BJ (cell line): ENCODE results near the gene PLA2G12A. TPM values are rescaled to one million over a fixed set of nuclear protein-coding genes. Genes with fewer than 3 reads are reported as not detected.

Experiments
- CTCF ChIA-PET: fragments of 350-600 bp; formaldehyde crosslinking; extraction: SDS; loops from one replicate; lab custom pipeline; 2021; ENCODE audit warnings: antibody characterized with exemption, inconsistent platforms; lab: Yijun Ruan, JAX
- POLR2A ChIA-PET: fragments of 300-600 bp; sonication (Branson Sonifier 250); formaldehyde crosslinking; extraction: SDS; loops from one replicate; lab custom pipeline; 2021; ENCODE audit warnings: antibody characterized with exemption; lab: Charles Lee
- DNase-seq: peaks from one replicate; pipeline ENCODE4 v3.0.0-alpha.2; 2011; ENCODE audit warnings: low read depth
- H3K27me3 ChIP-seq: 2 replicates; pipeline ENCODE4 v1.6.0; 2011; ENCODE audit warnings: low read length; ENCODE audit not compliant: control insufficient read depth, insufficient read depth
- H3K36me3 ChIP-seq: 2 replicates; pipeline ENCODE4 v1.5.1; 2011; ENCODE audit warnings: low read length; ENCODE audit not compliant: control insufficient read depth, insufficient read depth
- H3K4me3 ChIP-seq: 2 replicates; pipeline ENCODE4 v1.5.1; 2011; ENCODE audit warnings: low read depth, mild to moderate bottlenecking, control low read depth, low read length
- polyA plus RNA-seq: library from polyadenylated mRNA; depleted of rRNA; stranded (reverse); fragments of >200 nt; gene quantifications from 2 replicates; pipeline ENCODE4 v1.2.3, GENCODE V29; 2011
- TF ChIP-seq, protein P1 (sequence below): IDR thresholded peaks from 2 replicates; pipeline ENCODE4 v1.5.1; 2011; ENCODE audit warnings: low read depth, mild to moderate bottlenecking, control low read depth, inconsistent platforms, low read length, moderate library complexity; ENCODE audit not compliant: insufficient read depth

Gene PLA2G12A
- polyA plus RNA-seq, 1 experiment, result 52.7 TPM

DNA sequence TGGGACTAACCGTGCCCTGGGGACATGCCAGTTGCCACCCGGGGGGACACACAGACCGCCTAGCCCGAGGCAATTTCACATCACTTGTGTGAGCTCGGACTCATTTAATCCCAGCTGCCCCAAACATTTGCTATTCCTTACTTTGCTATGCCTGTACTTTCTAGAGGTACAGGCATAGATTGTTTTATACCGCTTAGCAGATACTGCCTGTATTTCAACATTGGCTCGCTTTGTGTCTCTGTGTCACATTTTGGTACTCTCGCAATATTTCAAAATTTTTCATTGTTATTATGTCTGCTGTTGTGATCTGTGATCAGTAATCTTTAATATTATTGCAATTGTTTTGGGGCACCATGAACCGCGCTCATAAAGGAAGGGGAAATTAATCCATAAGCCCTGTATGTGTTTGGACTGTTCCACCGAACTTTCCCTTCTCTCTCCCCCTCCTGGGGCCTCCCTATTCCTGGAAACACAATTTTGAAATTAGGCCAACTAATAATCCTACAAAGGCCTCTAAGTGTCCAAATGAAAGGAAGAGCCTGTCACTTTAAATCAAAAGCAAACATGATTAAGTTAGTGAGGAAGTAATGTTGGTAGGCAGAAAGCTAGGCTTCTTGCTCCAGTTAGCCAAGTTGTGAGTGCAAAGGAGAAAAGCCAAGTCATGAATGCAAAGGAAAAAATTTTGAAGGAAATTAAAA is 26.1 kb downstream of the PLA2G12A start:
- DNase-seq, result no peak
- H3K4me3 ChIP-seq, result peak overlapping the region; percentile 91
- no peaks in the 10 kb centered on the region for H3K36me3 ChIP-seq
- POLR2A ChIA-PET, result interaction anchor here (0.6 kb wide), 1 partner anchor 58 kb away, joined by 7 read pairs; no protein-coding TSS in a partner anchor
- no peaks in the 10 kb centered on the region for H3K27me3 ChIP-seq
- TF ChIP-seq, protein P1, sequence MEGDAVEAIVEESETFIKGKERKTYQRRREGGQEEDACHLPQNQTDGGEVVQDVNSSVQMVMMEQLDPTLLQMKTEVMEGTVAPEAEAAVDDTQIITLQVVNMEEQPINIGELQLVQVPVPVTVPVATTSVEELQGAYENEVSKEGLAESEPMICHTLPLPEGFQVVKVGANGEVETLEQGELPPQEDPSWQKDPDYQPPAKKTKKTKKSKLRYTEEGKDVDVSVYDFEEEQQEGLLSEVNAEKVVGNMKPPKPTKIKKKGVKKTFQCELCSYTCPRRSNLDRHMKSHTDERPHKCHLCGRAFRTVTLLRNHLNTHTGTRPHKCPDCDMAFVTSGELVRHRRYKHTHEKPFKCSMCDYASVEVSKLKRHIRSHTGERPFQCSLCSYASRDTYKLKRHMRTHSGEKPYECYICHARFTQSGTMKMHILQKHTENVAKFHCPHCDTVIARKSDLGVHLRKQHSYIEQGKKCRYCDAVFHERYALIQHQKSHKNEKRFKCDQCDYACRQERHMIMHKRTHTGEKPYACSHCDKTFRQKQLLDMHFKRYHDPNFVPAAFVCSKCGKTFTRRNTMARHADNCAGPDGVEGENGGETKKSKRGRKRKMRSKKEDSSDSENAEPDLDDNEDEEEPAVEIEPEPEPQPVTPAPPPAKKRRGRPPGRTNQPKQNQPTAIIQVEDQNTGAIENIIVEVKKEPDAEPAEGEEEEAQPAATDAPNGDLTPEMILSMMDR, result no peak
- CTCF ChIA-PET, result interaction anchor here (0.6 to 1.6 kb wide), 11 partner anchors 8 to 1028 kb away, joined by 3 to 7 read pairs (median 3); partner anchors contain the start of genes GAR1, PLA2G12A and SEC24B

DNA sequence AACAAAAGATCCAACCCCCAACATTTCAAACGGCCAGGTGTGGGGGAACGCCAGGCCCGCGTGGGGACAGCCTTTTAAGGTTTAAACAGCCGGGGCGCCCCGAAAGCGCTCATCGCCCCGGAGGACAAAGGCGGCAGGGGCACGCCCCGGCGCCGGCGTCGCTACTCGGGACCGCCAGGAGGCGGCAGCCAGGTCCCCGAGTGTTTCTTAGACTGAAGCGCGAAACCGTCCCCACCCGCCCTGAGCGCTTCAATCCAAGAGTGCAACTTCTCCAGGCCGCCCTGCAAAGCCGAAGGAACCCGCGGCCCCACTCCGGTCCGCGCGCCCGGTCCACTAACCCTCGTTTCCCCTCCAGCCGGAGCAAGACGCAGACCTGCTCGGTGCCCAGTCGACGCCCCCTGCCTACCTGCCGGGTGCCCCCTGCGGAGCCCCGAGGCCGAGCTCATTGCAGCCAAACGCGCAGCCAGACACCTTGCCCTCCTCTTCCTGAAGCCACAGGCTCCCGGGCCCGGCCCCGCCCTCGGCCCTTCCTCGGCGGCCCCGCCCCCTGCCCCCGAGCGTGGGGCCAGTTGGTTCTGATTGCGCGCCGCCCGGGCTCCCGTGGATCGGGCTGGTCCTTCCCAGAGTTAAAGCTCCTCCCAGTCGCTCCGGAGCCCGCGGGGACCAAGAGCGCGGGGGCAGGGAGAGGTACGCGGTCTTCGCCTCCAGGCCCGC is 26.8 kb downstream of the PLA2G12A start, which contains the start of gene CASP6:
Gene CASP6 (minus strand): TSS at position 496 of the 714 bp plus-strand sequence. CDS start 50 bp downstream, at position 446.
- ChIA-PET POLR2A (interaction anchor here (0.6 kb wide), 1 partner anchor 59 kb away, joined by 7 read pairs; no protein-coding TSS in a partner anchor), CTCF (interaction anchor here (0.6 to 1.6 kb wide), 10 partner anchors 9 to 1027 kb away, joined by 3 to 7 read pairs (median 3); partner anchors contain the start of gene PLA2G12A)
- TF ChIP-seq, protein P1, result peak; percentile 75

DNA sequence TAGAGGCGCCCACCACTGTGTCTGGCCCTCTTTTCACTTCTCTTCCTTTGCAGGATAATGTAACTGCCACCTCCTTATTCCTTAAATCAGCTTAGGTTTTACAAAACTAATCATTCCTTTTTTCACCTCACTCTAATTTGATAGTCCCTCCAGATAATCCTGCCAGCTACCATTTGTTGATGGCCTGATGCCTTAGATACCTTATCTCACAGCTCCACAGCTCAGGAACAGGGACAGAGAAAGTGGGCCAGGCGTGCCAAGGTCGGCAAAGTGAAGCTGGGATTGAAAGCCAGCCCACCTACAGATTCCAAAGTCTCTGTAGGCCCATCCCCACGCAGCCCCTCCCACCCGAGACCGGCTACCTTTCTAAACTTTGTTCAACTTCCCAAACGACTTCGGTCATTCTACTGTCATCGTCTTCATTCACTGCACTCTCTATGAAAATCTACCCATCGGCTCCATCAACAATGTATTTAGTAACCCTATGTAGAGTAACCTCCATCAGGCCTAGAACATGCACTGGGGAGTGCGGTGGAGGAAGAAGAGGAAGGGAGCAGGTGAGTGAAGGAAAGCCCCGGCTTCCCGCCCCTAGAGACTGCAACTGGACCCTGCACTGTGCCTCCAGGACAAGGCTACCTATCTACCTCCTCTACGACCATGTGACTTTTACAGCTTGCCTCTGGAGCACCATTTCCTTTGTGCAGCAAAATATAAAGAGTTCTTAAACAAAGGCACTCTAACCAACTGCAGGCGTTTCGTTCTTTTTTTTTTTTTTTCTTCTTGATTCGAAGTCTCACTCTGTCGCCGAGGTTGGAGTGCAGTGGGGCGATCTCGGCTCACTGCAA is 28.1 kb downstream of the PLA2G12A start:
- ChIA-PET POLR2A (no interaction called here), CTCF (interaction anchor here (0.8 to 1.6 kb wide), 4 partner anchors 11 to 103 kb away, joined by 3 to 7 read pairs (median 4); no protein-coding TSS in a partner anchor)
- DNase-seq, result no peak
- H3K4me3 ChIP-seq, result peak overlapping the region; percentile 91
- TF ChIP-seq, protein P1, result no peak
- peaks cover 5% of the 10 kb centered on the region for H3K36me3 ChIP-seq
- H3K27me3 ChIP-seq, result no peaks in the 10 kb centered on the region

More for the DNA sequence above, 26.8 kb downstream of the PLA2G12A start, which contains the start of gene CASP6:
- DNase-seq, result no peak
- no peaks in the 10 kb centered on the region for H3K36me3 ChIP-seq
- peak within 1 kb of the TSS; percentile 91 for H3K4me3 ChIP-seq
- no peaks in the 10 kb centered on the region for H3K27me3 ChIP-seq

DNA sequence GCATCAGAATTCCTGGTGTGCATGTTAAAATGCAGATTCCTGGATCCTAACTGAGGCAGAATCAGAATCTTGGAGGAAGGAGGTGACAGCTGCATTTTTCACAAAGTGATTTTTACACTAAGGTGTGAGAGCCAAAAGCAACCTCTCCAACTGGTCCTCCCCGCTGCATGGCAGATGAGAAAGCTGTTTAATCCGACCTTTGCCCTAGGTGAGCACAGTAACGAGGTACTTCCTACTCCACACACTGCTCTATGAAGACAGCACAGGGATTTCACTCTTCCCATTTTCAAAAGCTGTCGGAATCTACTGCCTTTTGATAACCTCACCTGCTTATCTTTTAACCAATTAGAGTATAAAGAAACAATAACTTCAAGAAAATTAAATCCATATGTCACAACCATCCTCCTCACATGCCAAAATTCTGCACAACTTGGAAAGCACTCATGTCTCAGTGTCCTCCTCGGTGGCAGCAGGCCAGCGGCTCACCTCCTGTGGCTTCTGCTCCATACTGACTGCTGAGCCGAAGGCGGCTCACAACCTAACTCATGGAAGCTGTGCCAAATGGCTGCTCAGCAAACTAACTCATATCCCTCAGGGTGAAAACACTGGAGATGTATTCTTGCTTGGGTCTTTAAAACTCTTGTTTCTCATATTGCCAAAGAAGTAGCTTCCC is 30.2 kb downstream of the PLA2G12A start:
- Histone ChIP-seq H3K36me3 (peaks cover 7% of the 10 kb centered on the region), H3K4me3 (no peak overlapping the region), H3K27me3 (no peaks in the 10 kb centered on the region)
- TF ChIP-seq, protein P1, result no peak
- POLR2A ChIA-PET, result no interaction called here
- CTCF ChIA-PET, result interaction anchor here (0.9 kb wide), 1 partner anchor 44 kb away, joined by 4 read pairs; no protein-coding TSS in a partner anchor
- no peak for DNase-seq
